Measurements from ENCODE around the gene EPB41L5.
"Not testable (repeated sequence)": the region's sequence is repeated elsewhere in the genome, so short reads cannot be mapped to it uniquely, and the experiment has no call there.

Gene EPB41L5

GRCh38 chr2:120032297-120032696 is 19.4 kb downstream of the EPB41L5 start:
- DNase-seq = no peak

DNA sequence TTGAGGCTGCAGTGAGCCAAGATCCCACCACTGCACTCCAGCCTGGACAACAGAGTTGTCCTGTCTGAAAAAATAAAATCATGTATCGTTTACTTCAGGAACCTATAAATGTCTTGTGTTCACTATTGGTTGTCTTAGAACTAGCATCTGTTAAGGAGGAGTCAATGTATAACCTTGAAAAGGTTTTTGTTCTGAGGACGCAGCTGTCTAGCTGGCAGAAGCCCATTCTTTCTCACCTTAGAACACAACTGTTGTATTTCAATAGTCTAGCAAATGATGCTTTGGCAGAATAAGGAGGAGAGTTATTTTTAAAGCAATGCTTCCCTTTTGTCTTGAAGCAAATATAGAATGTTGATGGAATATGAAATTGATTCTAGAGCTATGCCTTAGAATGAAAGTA is 21.1 kb downstream of the EPB41L5 start:
- no peak for DNase-seq

DNA sequence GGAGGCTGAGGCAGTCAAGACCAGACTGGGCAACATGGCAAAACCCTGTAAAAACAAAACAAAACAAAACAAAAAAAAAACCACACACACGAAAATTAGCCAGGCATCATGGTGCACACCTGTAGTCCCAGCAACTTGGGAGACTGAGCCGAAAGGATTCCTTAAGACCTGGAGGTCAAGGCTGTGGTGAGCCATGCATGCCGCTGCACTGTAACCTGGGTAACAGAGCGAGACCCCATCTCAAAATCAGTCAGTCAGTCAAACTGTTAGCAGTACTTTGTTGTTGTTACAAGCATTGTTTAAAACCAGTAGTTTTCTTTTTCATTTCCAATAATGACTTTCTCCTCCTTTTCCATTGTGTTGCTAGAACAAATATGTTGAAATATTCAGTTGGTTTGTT is 21.7 kb downstream of the EPB41L5 start:
- DNase-seq = no peak

DNA sequence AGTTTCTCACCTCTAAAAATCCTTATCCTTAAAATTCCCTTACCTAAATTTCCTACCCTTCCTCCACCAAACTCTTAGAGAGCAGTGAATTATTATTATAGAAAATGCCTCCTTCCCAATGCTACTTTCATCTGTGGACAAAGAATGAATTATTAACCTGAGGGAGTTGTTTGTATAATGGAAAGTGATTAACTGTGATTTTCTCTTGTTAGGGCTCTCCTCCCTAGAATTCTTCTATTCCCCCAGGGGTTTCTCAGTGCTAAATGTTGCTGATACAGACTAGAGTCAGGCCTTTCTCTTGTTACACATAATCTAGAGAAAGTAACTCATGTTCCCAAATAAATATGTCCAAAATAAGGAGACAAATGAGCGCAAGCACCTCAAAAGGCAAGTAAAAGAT is 23.3 kb downstream of the EPB41L5 start:
- DNase-seq = no peak

DNA sequence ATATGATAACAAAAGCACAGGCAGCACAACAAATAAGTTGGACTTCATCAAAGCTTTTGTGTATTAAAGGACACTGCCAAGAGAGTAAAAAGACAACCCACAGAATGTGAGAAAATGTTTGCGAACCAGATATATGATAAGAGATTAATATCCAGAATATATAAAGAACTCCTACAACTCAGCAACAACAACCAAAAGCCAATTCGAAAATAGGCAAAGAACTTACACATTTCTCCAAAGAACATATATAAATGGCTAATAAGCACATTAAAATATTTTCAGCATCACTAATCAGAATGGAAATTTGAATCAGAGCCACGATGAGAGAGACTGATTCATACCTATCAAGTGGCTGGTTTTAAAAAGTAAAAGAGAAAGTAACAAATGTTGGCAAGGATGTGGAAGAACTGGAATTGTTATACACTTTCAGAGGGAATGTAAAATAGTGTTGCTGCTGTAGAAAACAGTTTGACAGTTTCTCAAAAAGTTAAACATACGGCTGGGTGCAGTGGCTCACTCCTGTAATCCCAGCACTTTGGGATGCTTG is 25.2 kb downstream of the EPB41L5 start:
- no peak for DNase-seq

DNA sequence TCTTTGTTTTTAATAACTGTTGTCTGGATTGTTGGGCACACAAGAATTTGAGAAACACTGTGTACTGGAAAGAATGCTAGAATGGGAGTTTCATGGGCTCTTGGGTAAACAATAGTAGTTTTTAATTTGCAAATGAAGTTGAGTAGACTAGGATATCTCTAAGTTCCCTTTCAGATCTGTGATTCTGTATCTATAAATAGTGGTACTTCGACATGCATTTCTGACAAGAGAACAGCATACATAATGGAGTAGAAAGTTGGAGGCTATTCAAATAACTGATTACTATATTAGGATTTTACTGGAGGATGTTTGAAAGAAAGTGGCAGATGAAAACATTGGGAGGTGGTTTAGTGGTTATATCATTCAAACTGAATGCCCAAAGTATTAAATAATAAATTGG is 29.5 kb downstream of the EPB41L5 start:
- no peak for DNase-seq

- no peak for DNase-seq
These were observed 31.5 kb downstream of the EPB41L5 start for GRCh38 chr2:120044336-120044735.

GRCh38 chr2:120045775-120046174 is 32.9 kb downstream of the EPB41L5 start:
- not testable (repeated sequence) for DNase-seq

- not testable (repeated sequence) for DNase-seq
These were observed 33.4 kb downstream of the EPB41L5 start for GRCh38 chr2:120046252-120046651.

- DNase-seq = no peak
These were observed 39.7 kb downstream of the EPB41L5 start for GRCh38 chr2:120052597-120052996.

- no peak for DNase-seq
These were observed 41.0 kb downstream of the EPB41L5 start for GRCh38 chr2:120053891-120054290.

GRCh38 chr2:120059483-120059882 is 46.6 kb downstream of the EPB41L5 start:
- no peak for DNase-seq

GRCh38 chr2:120060088-120060623 is 47.3 kb downstream of the EPB41L5 start:
- DNase-seq = no peak

DNA sequence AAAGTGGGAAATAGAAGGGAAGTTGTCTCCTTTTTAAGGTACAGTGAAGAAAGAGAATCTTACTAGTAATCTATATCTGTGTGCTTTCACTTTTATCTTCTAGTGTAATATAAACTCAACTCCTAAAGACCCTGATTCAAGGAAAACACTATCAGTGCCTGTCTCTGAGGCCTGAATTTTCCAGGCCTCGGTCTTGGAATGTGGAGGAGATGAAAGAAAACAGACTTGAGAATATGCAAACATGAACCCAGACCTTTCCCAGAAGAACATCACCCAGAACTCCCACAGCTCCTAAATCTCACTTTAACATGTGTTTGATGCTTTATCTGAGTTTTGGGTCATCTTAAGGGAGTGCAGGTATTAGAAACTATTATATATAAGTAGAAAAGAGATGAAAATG is 51.8 kb downstream of the EPB41L5 start:
- no peak for DNase-seq

GRCh38 chr2:120066800-120067547 is 54.1 kb downstream of the EPB41L5 start:
- no peak for DNase-seq

- DNase-seq = not testable (repeated sequence)
These were observed 55.3 kb downstream of the EPB41L5 start for GRCh38 chr2:120068040-120068658.

GRCh38 chr2:120075545-120075944 is 62.7 kb downstream of the EPB41L5 start:
- no peak for DNase-seq

- DNase-seq = no peak
These were observed 65.0 kb downstream of the EPB41L5 start for GRCh38 chr2:120077896-120078295.

GRCh38 chr2:120079647-120080046 is 66.8 kb downstream of the EPB41L5 start:
- DNase-seq = no peak

DNA sequence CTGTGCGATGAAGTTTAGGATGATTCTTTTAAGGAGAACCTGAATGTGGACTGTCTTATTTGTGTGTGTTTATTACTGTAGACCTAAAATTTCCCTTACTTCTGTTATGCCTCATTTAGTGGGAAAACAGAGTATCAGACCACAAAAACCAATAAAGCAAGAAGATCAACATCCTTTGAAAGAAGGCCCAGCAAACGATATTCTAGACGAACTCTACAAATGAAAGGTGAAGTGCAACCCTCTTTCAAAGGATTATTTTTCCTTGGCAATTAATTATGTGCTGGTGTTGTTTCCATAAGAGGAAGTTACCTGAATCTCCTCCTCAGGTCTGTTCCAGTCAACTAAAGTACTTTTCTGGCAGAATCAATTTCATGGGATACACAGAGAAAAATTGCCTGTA is 78.6 kb downstream of the EPB41L5 start:
- DNase-seq = no peak

DNA sequence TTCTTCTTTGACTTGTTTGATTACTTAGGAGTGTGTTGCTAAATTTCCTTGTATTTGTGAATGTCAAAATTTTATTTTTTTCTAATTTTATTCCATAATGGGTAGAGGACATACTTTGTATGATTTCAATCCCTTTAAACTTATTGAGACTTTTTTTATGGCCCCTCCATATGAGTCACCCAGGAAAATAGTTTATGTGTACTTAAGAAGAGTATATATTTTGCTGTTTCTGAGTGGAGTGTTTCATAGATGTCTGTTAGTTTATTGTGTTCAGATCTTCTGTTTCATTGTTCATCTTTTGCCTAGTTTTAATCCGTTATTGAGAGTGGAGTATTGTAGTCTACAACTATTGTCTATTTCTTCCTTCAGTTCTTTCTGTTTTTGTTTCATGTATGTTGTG is 81.9 kb downstream of the EPB41L5 start:
- DNase-seq = no peak

DNA sequence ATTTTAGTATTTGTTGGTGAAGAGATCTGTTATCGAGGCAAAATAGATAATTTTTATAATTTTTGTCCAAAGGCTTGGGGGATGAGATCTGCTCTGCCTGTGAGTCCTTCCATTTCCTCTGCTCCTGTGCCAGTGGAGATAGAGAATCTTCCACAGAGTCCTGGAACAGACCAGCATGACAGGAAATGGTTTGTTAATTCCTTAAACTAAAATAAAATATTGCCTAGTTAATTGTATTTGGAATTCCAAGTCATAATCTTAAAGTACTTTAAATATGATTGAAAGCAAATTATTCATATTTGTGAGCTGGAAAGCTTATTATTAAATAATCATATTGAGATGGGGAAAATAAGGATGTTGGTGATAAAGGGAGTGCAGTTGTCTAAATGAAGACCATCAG is 87.8 kb downstream of the EPB41L5 start:
- no peak for DNase-seq

- DNase-seq = no peak
These were observed 91.0 kb downstream of the EPB41L5 start for GRCh38 chr2:120103723-120104467.

All from NCI-H2107 (cell line).